Small intestine (tissue), 7 donors: ENCODE measurements around the gene FTCD. TPM values are rescaled to one million over a fixed set of nuclear protein-coding genes. Genes with fewer than 3 reads are reported as not detected.

ENCODE experiments used
- DNase-seq, 2 donors: peaks; one replicate each; pipeline versions ENCODE4 v3.0.0 to v3.0.0-alpha.2; 2013
- FAIRE-seq: peaks from 2 replicates; lab custom pipeline; 2012; peaks lifted over from hg19 to GRCh38; lab: Jason Lieb, UNC
- H3K27ac ChIP-seq, 3 donors: one replicate each; pipeline ENCODE4 v1.5.1; 2013; ENCODE audit warnings: low read length in 2 of 3, mild to moderate bottlenecking in 2 of 3, control low read depth in 1 of 3, inconsistent platforms in 1 of 3, low read depth in 1 of 3, moderate library complexity in 1 of 3
- H3K27me3 ChIP-seq, 3 donors: one replicate each; pipeline ENCODE4 v1.6.1; 2013; ENCODE audit warnings: low read length in 3 of 3, inconsistent platforms in 1 of 3; ENCODE audit not compliant: control insufficient read depth in 3 of 3, insufficient read depth in 3 of 3
- H3K36me3 ChIP-seq, 3 donors: one replicate each; pipeline ENCODE4 v1.6.1; 2013; ENCODE audit warnings: low read length in 3 of 3, inconsistent platforms in 1 of 3, low read depth in 1 of 3, mild to moderate bottlenecking in 1 of 3, moderate library complexity in 1 of 3; ENCODE audit not compliant: control insufficient read depth in 3 of 3, insufficient read depth in 2 of 3
- H3K4me1 ChIP-seq, 3 donors: one replicate each; pipeline ENCODE4 v1.6.1; 2013; ENCODE audit warnings: low read length in 2 of 3, inconsistent platforms in 1 of 3, low read depth in 1 of 3, mild to moderate bottlenecking in 1 of 3, moderate library complexity in 1 of 3; ENCODE audit not compliant: control insufficient read depth in 3 of 3, insufficient read depth in 2 of 3
- H3K4me3 ChIP-seq, 3 donors: one replicate each; pipeline ENCODE4 v1.5.1; 2013; ENCODE audit warnings: low read length in 3 of 3, control low read depth in 1 of 3, inconsistent platforms in 1 of 3, low read depth in 1 of 3, mild to moderate bottlenecking in 1 of 3, moderate library complexity in 1 of 3
- H3K9me3 ChIP-seq, 2 donors: one replicate each; pipeline ENCODE4 v1.6.1; 2013; ENCODE audit warnings: low read depth in 1 of 2, low read length in 1 of 2; ENCODE audit not compliant: control insufficient read depth in 2 of 2, insufficient read depth in 1 of 2
- WGBS, 3 donors: extraction: QIAGEN DNeasy Blood & Tissue Kit; methylation state at CpG; one replicate each; pipeline ENCODE4 v1.1.7; 2013; 5-methylcytosine and 5-hydroxymethylcytosine counted together
- polyA plus RNA-seq, 4 donors: library from polyadenylated mRNA; stranded (reverse) in 3 of 4; unstranded in 1 of 4; fragments of 200-250 nt in 3 of 4; fragments of 120-200 nt in 1 of 4; gene quantifications; one replicate each; pipeline versions ENCODE4 v1.2.1 to v1.2.3, GENCODE V29; 2013
- donor health status: healthy with polysubstance abuse.
- donor health status: control.
- donor health status: control.
- donor health status: Bipolar disorder and iron deficiency.
- donor health status: healthy.

The FTCD gene
- polyA plus RNA-seq, 4 donors, result 0.31 to 71.8 (median 39.0) TPM

- Histone ChIP-seq H3K4me3 (peak overlapping the region in 1 of 3 donors; percentile 42), H3K9me3 (no peaks in the 10 kb centered on the region), H3K4me1 (peaks cover 0 to 30% (median 0%) of the 10 kb centered on the region in 3 donors), H3K27me3 (no peaks in the 10 kb centered on the region), H3K27ac (peak overlapping the region in 1 of 3 donors; percentile 69), H3K36me3 (peaks cover 0 to 2% (median 0%) of the 10 kb centered on the region in 3 donors)
- 88 to 93% (median 89%) methylated on average over 36 to 39 of the region's 39 CpGs for WGBS, 3 donors
- DNase-seq, result no peak
- FAIRE-seq, result no peak
Measured at GRCh38 chr21:46154155-46154954, 1.0 kb downstream of the FTCD start.

DNA sequence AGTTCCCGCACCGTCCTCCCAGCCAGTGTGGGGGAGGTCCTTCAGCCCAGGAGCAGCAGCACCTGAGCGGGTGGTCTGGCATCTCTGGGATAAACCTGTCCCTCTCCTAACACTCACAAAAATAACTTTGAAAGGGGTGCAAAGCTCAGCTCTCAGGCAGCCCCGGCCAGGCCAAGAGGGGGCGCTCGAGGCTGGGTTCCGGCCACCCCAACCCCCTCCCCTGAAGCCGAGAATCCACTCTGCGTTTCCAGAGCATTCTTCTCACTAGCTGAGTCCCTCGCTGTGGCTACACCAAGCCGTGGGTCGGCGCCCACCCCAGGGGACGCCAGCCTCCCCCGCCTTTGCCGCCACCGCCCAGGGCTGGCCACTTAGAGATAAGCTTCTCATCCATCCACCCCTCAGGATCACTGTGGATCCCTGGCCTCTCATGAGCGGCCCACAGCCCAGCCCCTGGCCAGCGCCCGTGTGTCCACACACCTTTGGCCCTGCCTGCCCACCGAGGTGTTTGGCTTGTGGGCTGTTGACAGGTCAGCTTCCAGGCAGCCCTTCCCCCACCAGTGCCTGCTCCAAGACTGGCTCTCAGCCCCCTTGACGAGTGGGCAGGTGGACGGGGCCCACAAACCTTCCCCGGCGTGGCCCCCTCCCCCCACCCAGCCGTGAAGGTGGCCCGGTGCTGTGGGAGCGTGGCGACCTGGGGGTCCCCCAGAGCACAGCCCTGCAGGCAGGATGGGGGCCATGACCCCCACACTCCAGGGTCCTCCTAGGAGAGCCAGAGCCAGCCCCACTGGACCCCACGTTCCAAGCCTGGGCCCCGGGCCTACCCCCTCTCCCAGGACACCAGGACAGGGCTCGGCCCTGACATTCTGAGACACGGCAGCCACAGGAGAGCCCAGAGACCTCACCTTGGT lies 1.9 kb downstream of the FTCD start:
- Histone ChIP-seq H3K4me1 (peaks cover 0 to 30% (median 0%) of the 10 kb centered on the region in 3 donors), H3K36me3 (peaks cover 0 to 2% (median 0%) of the 10 kb centered on the region in 3 donors), H3K27ac (peak overlapping the region in 1 of 3 donors; percentile 37), H3K4me3 (peak overlapping the region in 1 of 3 donors; percentile 42), H3K27me3 (no peaks in the 10 kb centered on the region), H3K9me3 (no peaks in the 10 kb centered on the region)
- peak; percentile 37 to 79 for DNase-seq
- FAIRE-seq, result no peak
- whole genome bisulfite sequencing, 3 donors, result 21 to 37% (median 27%) methylated on average over 27 to 33 of the region's 33 CpGs

DNA sequence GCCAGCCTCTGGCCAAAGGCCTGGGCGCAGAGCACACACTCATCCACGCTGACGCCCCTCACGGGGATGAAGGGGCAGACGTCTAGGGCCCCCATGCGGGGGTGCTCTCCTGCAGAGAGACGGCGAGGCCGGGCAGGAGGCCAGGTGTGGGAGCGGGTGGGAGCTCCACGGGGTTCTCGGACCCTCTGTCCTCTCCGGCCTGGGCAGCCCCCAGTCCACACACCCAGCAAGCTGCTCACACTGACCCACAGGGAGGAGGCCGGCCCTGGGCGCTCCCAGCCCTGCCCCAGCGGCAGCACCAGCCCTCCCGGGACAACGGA lies 2.5 kb downstream of the FTCD start:
- Histone ChIP-seq H3K27ac (no peak overlapping the region), H3K27me3 (no peaks in the 10 kb centered on the region), H3K4me3 (peak overlapping the region in 1 of 3 donors; percentile 42), H3K36me3 (peaks cover 0 to 5% (median 0%) of the 10 kb centered on the region in 3 donors), H3K9me3 (no peaks in the 10 kb centered on the region), H3K4me1 (peaks cover 0 to 30% (median 0%) of the 10 kb centered on the region in 3 donors)
- WGBS, 3 donors, result 14 to 33% (median 15%) methylated on average over 13 to 18 of the region's 18 CpGs
- FAIRE-seq, result no peak
- no peak for DNase-seq

DNA sequence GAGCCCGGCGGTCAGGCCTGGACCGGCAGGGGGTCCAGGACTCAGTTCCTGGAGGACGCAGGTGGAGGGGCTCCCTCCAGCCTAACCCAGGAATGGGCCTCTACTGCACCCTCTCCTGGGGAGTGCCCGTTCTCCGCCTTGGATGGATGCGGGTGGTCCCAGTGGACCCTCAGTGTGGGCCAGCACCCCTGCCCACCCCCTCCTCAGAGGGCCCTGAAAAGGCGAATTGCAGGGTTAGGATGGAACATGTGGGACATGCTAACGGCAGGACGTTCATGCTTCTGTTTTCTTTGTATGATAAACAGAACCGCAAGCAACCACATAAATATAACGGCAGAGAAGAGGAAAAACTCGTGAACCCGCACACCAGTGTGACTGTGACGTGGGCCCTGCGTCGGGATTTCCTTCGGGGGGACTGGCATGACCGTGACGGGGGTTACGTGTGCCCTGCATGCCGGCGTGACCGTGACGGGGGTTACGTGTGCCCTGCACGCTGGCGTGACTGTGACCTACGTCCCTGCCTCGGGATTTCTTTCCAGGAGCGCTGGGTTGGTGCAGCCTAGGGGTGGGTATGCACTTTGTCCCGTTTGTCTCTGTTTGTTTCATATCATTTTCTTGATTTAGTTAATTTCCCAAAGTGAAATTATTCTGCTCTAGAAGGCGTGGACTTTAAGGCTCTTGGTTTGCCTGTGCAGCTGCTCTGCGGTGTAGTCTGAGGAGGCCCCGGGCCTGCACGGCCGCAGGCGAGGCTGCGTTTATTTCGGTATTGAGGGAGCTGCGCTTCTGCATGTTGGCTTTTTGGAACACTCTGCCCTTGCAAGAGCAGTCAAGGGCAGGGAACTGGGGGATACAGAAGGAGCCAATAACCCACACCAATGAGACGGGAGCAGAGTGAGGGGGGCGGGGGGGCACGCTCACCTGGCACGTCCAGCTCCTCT lies 3.1 kb downstream of the FTCD start:
- H3K4me3 ChIP-seq, result peak overlapping the region in 1 of 3 donors; percentile 42
- no peak overlapping the region for H3K27ac ChIP-seq
- DNase-seq, result no peak

DNA sequence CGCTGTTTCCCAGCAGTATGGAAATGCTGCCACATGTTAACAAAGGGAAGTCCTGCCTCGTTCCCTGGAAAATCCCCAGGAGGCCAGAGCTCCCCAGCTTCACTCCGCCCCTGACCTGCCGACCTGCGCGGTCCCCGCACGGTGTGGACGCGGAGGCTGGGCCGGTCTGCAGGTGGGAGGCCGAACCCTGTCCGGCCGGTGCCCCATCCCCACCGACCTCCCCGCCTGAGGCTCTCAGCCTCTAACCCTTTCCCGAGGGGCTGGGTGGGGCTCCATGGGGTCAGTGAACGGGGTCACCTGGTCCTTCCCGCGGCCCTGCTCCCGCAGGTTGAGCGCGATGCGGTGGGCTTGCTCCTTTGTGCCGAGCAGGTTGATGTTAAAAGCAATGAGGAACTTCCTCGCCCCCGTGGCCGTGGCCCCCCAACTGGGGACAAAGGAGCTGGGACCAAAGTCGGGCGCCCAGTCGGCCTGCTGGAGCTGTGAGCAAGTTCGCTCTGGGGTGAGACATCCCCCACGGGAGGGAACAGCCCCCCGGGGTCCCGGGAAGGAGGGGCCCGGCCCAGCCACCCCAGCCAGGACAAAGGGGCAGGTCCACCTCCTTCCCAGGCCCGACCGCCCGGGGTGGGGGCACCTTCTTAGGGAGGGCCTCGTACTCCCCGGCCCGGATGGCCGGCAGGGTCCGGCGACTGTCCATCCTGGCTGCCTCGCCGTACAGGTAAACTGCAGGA lies 4.0 kb downstream of the FTCD start:
- DNase-seq (no peak), FAIRE-seq (no peak)
- Histone ChIP-seq H3K4me1 (peaks cover 0 to 37% (median 0%) of the 10 kb centered on the region in 3 donors), H3K27ac (no peak overlapping the region), H3K9me3 (no peaks in the 10 kb centered on the region), H3K36me3 (peaks cover 0 to 5% (median 0%) of the 10 kb centered on the region in 3 donors), H3K27me3 (no peaks in the 10 kb centered on the region), H3K4me3 (no peak overlapping the region)
- 89 to 90% (median 90%) methylated on average over 38 to 47 of the region's 47 CpGs for WGBS, 3 donors

More for the DNA sequence above, 3.1 kb downstream of the FTCD start:
- Histone ChIP-seq H3K27me3 (no peaks in the 10 kb centered on the region), H3K4me1 (peaks cover 0 to 31% (median 0%) of the 10 kb centered on the region in 3 donors), H3K36me3 (peaks cover 0 to 5% (median 0%) of the 10 kb centered on the region in 3 donors), H3K9me3 (no peaks in the 10 kb centered on the region)
- WGBS, 3 donors, result 81 to 87% (median 85%) methylated on average over 44 to 45 of the region's 45 CpGs
- FAIRE-seq, result no peak

- H3K4me1 ChIP-seq, result peaks cover 0 to 33% (median 0%) of the 10 kb centered on the region in 3 donors
- DNase-seq, result no peak
- WGBS, 3 donors, result 81 to 86% (median 81%) methylated on average over 24 of the region's 24 CpGs
- FAIRE-seq, result no peak
- no peaks in the 10 kb centered on the region for H3K27me3 ChIP-seq
- no peak overlapping the region for H3K4me3 ChIP-seq
- H3K9me3 ChIP-seq, result no peaks in the 10 kb centered on the region
- H3K36me3 ChIP-seq, result peaks cover 0 to 5% (median 0%) of the 10 kb centered on the region in 3 donors
- no peak overlapping the region for H3K27ac ChIP-seq
Measured at GRCh38 chr21:46150491-46151121, 4.8 kb downstream of the FTCD start.

DNA sequence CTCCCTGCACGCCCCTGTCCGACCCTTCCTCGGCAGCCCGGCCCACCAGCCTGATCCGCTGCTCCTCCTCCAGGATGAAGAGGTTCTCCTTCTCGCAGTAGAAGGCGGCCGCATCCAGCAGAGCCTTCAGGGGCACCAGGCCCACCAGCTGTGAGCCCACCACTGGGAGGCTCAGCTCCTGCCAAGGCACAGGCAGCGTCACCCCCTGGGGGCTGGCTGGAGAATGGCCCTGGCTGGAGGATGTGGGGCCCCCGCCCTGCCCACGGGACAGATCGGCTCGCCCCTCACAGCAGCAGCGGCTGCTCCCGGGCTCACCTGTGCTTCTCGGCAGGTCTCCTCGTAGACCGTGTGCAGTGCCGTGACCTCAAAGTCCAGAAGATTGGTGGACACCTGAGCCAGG lies 5.3 kb downstream of the FTCD start:
- H3K4me3 ChIP-seq, result no peak overlapping the region
- FAIRE-seq (no peak), DNase-seq (no peak)
- H3K27ac ChIP-seq, result no peak overlapping the region
- WGBS, 3 donors, result 78 to 83% (median 80%) methylated on average over 16 to 19 of the region's 19 CpGs
- H3K36me3 ChIP-seq, result peaks cover 0 to 6% (median 0%) of the 10 kb centered on the region in 3 donors
- H3K27me3 ChIP-seq, result no peaks in the 10 kb centered on the region
- no peaks in the 10 kb centered on the region for H3K9me3 ChIP-seq
- H3K4me1 ChIP-seq, result peaks cover 0 to 32% (median 0%) of the 10 kb centered on the region in 3 donors
